HepG2 (cell line): Measurements from ENCODE around the gene CFL1. TPM values are rescaled to one million over a fixed set of nuclear protein-coding genes. Genes with fewer than 3 reads are reported as not detected.

Experiments used
- AGO2 ChIP-seq: fragments of 200-400 bp; formaldehyde crosslinking; optimal IDR thresholded peaks from 2 replicates; pipeline ENCODE3; 2017; ENCODE audit warnings: mild to moderate bottlenecking, low read depth, low read length, moderate library complexity
- ATAD3A ChIP-seq: sonication (generic); formaldehyde crosslinking; IDR thresholded peaks from 2 replicates; pipeline ENCODE4 v1.4.0; 2020; ENCODE audit warnings: missing genetic modification reagents
- GMEB1 ChIP-seq: sonication (generic); formaldehyde crosslinking; IDR thresholded peaks from 2 replicates; pipeline ENCODE4 v1.5.1; 2020; ENCODE audit warnings: missing genetic modification reagents, mild to moderate bottlenecking, borderline replicate concordance
- HOXA7 ChIP-seq: sonication (generic); formaldehyde crosslinking; IDR thresholded peaks from 2 replicates; pipeline ENCODE4 v1.8.1; 2022; ENCODE audit warnings: mild to moderate bottlenecking, missing genetic modification reagents, moderate library complexity
- IKZF4 ChIP-seq: sonication (generic); formaldehyde crosslinking; IDR thresholded peaks from 2 replicates; pipeline ENCODE4 v1.5.1; 2020; ENCODE audit warnings: borderline replicate concordance, mild to moderate bottlenecking, low read depth, missing genetic modification reagents; ENCODE audit errors: not compliant biosample characterization
- KDM5B ChIP-seq: sonication (generic); formaldehyde crosslinking; IDR thresholded peaks from 2 replicates; pipeline ENCODE4 v1.4.0; 2020; ENCODE audit warnings: missing genetic modification reagents, mild to moderate bottlenecking, borderline replicate concordance
- KLF16 ChIP-seq, 2 experiments: sonication (generic) in 1 of 2; formaldehyde crosslinking in 1 of 2; IDR thresholded peaks; 2 replicates each; pipeline versions ENCODE4 v1.6.1 to v1.8.0; 2016 to 2023; ENCODE audit warnings: missing genetic modification reagents in 2 of 2, missing compliant biosample characterization in 1 of 2
- REXO4 ChIP-seq: sonication (generic); formaldehyde crosslinking; IDR thresholded peaks from 2 replicates; pipeline ENCODE4 v1.8.0; 2022; ENCODE audit warnings: missing genetic modification reagents, mild to moderate bottlenecking, borderline replicate concordance
- SMARCC2 ChIP-seq: fragments of 450-650 bp; IDR thresholded peaks from 2 replicates; pipeline ENCODE4 v1.6.1; 2017; ENCODE audit warnings: antibody characterized with exemption, mild to moderate bottlenecking
- SRSF1 ChIP-seq: fragments of 200-400 bp; formaldehyde crosslinking; optimal IDR thresholded peaks from 2 replicates; pipeline ENCODE3; 2017; ENCODE audit warnings: mild to moderate bottlenecking, low read depth, low read length, moderate library complexity
- TRAFD1 ChIP-seq: sonication (generic); formaldehyde crosslinking; IDR thresholded peaks from 2 replicates; pipeline ENCODE4 v1.5.1; 2020; ENCODE audit warnings: missing genetic modification reagents, mild to moderate bottlenecking, borderline replicate concordance
- ZBTB3 ChIP-seq: sonication (generic); formaldehyde crosslinking; IDR thresholded peaks from 2 replicates; pipeline ENCODE4 v1.4.0; 2020; ENCODE audit warnings: low read depth, mild to moderate bottlenecking, moderate library complexity, missing genetic modification reagents, borderline replicate concordance
- ZBTB7B ChIP-seq: sonication (generic); formaldehyde crosslinking; IDR thresholded peaks from 2 replicates; pipeline ENCODE4 v1.4.0; 2020; ENCODE audit warnings: missing genetic modification reagents
- ZFX ChIP-seq: sonication (generic); formaldehyde crosslinking; IDR thresholded peaks from 2 replicates; pipeline ENCODE4 v1.4.0; 2020; ENCODE audit warnings: mild to moderate bottlenecking, low read depth, missing genetic modification reagents, moderate library complexity
- ZGPAT ChIP-seq: IDR thresholded peaks from 2 replicates; pipeline ENCODE4 v1.6.1; 2016; ENCODE audit warnings: mild to moderate bottlenecking
- ZMAT3 ChIP-seq: sonication (generic); formaldehyde crosslinking; conservative IDR thresholded peaks from 2 replicates; pipeline ENCODE4 v1.7.0; 2021; ENCODE audit warnings: missing genetic modification reagents
- ZMYM4 ChIP-seq: sonication (generic); formaldehyde crosslinking; IDR thresholded peaks from 2 replicates; pipeline ENCODE4 v1.8.1; 2023; ENCODE audit warnings: mild to moderate bottlenecking, missing genetic modification reagents
- ZNF280D ChIP-seq: sonication (generic); formaldehyde crosslinking; IDR thresholded peaks from 2 replicates; pipeline ENCODE4 v1.5.1; 2020; ENCODE audit warnings: mild to moderate bottlenecking, missing genetic modification reagents
- ZNF337 ChIP-seq: sonication (generic); formaldehyde crosslinking; IDR thresholded peaks from 2 replicates; pipeline ENCODE4 v1.5.1; 2020; ENCODE audit warnings: missing genetic modification reagents, low read depth, mild to moderate bottlenecking, borderline replicate concordance
- ZNF616 ChIP-seq: sonication (generic); formaldehyde crosslinking; IDR thresholded peaks from 2 replicates; pipeline ENCODE4 v1.5.0; 2020; ENCODE audit warnings: low read depth, mild to moderate bottlenecking, missing genetic modification reagents
- polyA plus RNA-seq, 8 experiments: library from polyadenylated mRNA; depleted of rRNA in 3 of 8; stranded (reverse) in 7 of 8; unstranded in 1 of 8; fragments of >200 nt; fragmentation: Illumina TruSeq in 4 of 8; extraction: Trizol in 4 of 8; gene quantifications; 2 replicates each; pipeline versions ENCODE4 v1.2.1 to v1.2.3, GENCODE V29; 2011 to 2016; ENCODE audit warnings: low read depth in 4 of 8, missing spikeins in 1 of 8, mixed read lengths in 1 of 8; ENCODE audit not compliant: insufficient read depth in 1 of 8
- total RNA-seq, 5 experiments: library from RNA; depleted of rRNA; stranded (reverse); fragments of >200 nt; fragmentation: Illumina TruSeq; extraction: Trizol; gene quantifications; 2 replicates each; pipeline ENCODE4 v1.2.3, GENCODE V29; 2016; ENCODE audit warnings: low read depth in 1 of 5

The CFL1 gene
- total and polyA plus RNA-seq, 2 of the 13 experiments (the other 11 are each of a cell fraction or from before 2014, with no cell fraction given), result 379 to 383 TPM

- TF ChIP-seq ZGPAT (CRISPR knock-in tag) (peak; percentile 46; the same call in 1 of the 2 replicates), TRAFD1 (CRISPR knock-in tag) (no peak), ZNF280D (CRISPR knock-in tag) (no peak), KLF16 (CRISPR knock-in tag; IDR thresholded peaks at IDR 0.05) (0 out of 4 replicates have a peak, but pooled peaks of 1 of the 2 experiments have one; percentile 39), SRSF1 (no peak), ZNF337 (CRISPR knock-in tag) (0 out of 2 replicates have a peak, but pooled peaks have one; percentile 46), HOXA7 (CRISPR knock-in tag) (no peak), ZBTB3 (CRISPR knock-in tag) (no peak; the same call in 1 of the 2 replicates), SMARCC2 (no peak), GMEB1 (peak; percentile 40; the same call in 1 of the 2 replicates), ZMYM4 (CRISPR knock-in tag) (peak; percentile 77), ZNF616 (CRISPR knock-in tag) (no peak), ZMAT3 (CRISPR knock-in tag) (peak; percentile 61; the same call in 1 of the 2 replicates), ZFX (CRISPR knock-in tag) (peak; percentile 53), IKZF4 (CRISPR knock-in tag) (peak; percentile 41), ATAD3A (CRISPR knock-in tag) (no peak), AGO2 (no peak), REXO4 (CRISPR knock-in tag) (no peak), ZBTB7B (peak; percentile 35; the same call in 1 of the 2 replicates), KDM5B (CRISPR knock-in tag) (peak; percentile 51; the same call in 1 of the 2 replicates)
Measured at GRCh38 chr11:65817835-65818680, 39.9 kb downstream of the CFL1 start (continued).
